A673 (cell line): Measurements from ENCODE around the gene ADRA1B. TPM values are rescaled to one million over a fixed set of nuclear protein-coding genes. Genes with fewer than 3 reads are reported as not detected.

Experiments used
- BruUV-seq: library from RNA; stranded (reverse); fragments of 400-500 nt; replicated peaks from 2 replicates; lab custom pipeline; 2021; lab: Mats Ljungman, UMichigan
- CTCF ChIA-PET: fragments of 300-600 bp; sonication (Branson Sonifier 250); formaldehyde crosslinking; loops from one replicate; lab custom pipeline; 2022; ENCODE audit warnings: antibody characterized with exemption; lab: Charles Lee
- POLR2A ChIA-PET: fragments of 300-600 bp; sonication (Branson Sonifier 250); formaldehyde crosslinking; loops from one replicate; lab custom pipeline; 2022; ENCODE audit warnings: antibody characterized with exemption; ENCODE audit not compliant: low non-redundant PET; lab: Charles Lee
- DNase-seq: peaks from one replicate; pipeline ENCODE4 v3.0.0-alpha.2; 2015; ENCODE audit warnings: low spot score
- H3K27ac ChIP-seq: fragments of 200-600 bp; sonication (generic); 2 replicates; pipeline ENCODE4 v1.5.1; 2016; ENCODE audit warnings: mixed run types, low read depth, mild to moderate bottlenecking, mixed read lengths, antibody characterized with exemption, low read length; ENCODE audit not compliant: poor library complexity, severe bottlenecking
- H3K27me3 ChIP-seq: fragments of 200-600 bp; sonication (generic); replicated peaks from 2 replicates; pipeline ENCODE4 v1.6.1; 2017; ENCODE audit warnings: mixed run types, low read depth, mild to moderate bottlenecking, mixed read lengths, antibody characterized with exemption, low read length; ENCODE audit not compliant: insufficient read depth, poor library complexity
- H3K36me3 ChIP-seq: fragments of 200-600 bp; sonication (generic); 2 replicates; pipeline ENCODE4 v1.6.1; 2016; ENCODE audit warnings: mixed run types, mild to moderate bottlenecking, mixed read lengths, antibody characterized with exemption, low read length; ENCODE audit not compliant: insufficient read depth, poor library complexity, severe bottlenecking
- H3K4me1 ChIP-seq: fragments of 200-600 bp; sonication (generic); 2 replicates; pipeline ENCODE4 v1.6.1; 2017; ENCODE audit warnings: mixed run types, mild to moderate bottlenecking, mixed read lengths, antibody characterized with exemption, low read length; ENCODE audit not compliant: insufficient read depth, poor library complexity, severe bottlenecking
- H3K4me3 ChIP-seq: fragments of 200-600 bp; sonication (generic); 2 replicates; pipeline ENCODE4 v1.5.1; 2016; ENCODE audit warnings: low read depth, mixed run types, mild to moderate bottlenecking, mixed read lengths, low read length; ENCODE audit not compliant: poor library complexity, severe bottlenecking
- H3K9me3 ChIP-seq: fragments of 200-600 bp; sonication (generic); 2 replicates; pipeline ENCODE4 v1.6.1; 2016; ENCODE audit warnings: mixed run types, low read depth, mild to moderate bottlenecking, mixed read lengths, antibody characterized with exemption, low read length; ENCODE audit not compliant: poor library complexity, severe bottlenecking
- CTCF ChIP-seq: fragments of 300-800, 200-600 bp; sonication (generic); conservative IDR thresholded peaks from 2 replicates; pipeline ENCODE4 v1.5.1; 2017; ENCODE audit warnings: low read depth, mild to moderate bottlenecking, antibody characterized with exemption, low read length, moderate library complexity, mixed read lengths
- EZH2 ChIP-seq: fragments of 200-600 bp; sonication (generic); IDR thresholded peaks from 2 replicates; pipeline ENCODE4 v1.6.1; 2017; ENCODE audit warnings: borderline replicate concordance, low read depth, mild to moderate bottlenecking, mixed read lengths, antibody characterized with exemption, low read length; ENCODE audit not compliant: poor library complexity, severe bottlenecking
- intact Hi-C: fragments of 100-400 bp; cut with micrococcal nuclease; formaldehyde crosslinking; loops from one replicate; pipeline ENCODE4 v1.10.0; 2022; ENCODE audit not compliant: unreplicated experiment
- total RNA-seq: library from RNA; stranded (reverse); gene quantifications from 2 replicates; pipeline ENCODE4 v1.2.3, GENCODE V29; 2021

ADRA1B gene
- total RNA-seq, 1 experiment from 2014 or later = not detected

DNA sequence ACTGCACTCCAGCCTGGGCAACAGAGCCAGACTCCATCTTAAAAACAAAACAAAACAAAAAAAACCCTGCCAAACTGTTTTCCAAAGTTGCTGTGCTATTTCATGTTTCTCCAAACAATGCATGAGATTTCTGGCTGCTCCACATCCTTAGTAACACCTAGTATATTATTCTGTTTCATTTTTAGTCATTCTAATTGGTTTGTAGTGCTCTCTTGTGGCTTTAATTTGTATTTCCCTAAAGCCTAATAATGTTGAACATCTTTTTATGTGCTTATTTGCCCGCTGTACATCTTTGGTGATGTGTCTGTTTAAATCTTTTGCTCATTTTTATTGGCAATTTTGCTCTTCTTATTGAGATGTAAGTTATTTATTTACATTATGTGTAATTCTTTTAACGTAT, 74.2 kb downstream of the ADRA1B start:
- no TSS peak for BruUV-seq
- Histone ChIP-seq H3K4me3 (no peak overlapping the region), H3K9me3 (no peaks in the 10 kb centered on the region), H3K4me1 (no peaks in the 10 kb centered on the region), H3K36me3 (no peaks in the 10 kb centered on the region), H3K27me3 (peaks cover 24% of the 10 kb centered on the region), H3K27ac (no peak overlapping the region)
- intact Hi-C loops = loop anchor here (10.0 kb wide), 1 partner anchor 476 kb away; no protein-coding TSS in a partner anchor
- ChIA-PET POLR2A (no interaction called here), CTCF (no interaction called here)
- no peak for TF ChIP-seq EZH2
- no peak for TF ChIP-seq CTCF
- DNase-seq = no peak

DNA sequence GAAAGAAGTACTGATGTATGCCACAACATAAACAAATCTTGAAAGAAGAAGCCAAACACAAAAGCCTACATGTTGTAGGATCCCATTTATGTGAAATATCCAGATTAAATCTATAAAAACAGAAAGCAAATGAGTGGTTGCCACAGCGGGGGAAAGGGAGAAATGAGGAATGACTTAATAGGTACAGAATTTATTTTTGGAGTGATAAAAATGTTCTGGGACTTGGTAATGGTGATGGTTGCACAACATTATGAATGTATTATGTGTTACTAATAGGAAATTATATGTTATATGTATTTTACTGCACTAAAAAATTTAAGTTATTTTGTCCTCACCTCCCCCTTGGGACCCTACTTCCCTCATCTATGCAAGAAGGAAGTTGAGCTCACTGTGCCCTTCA, 76.3 kb downstream of the ADRA1B start:
- BruUV-seq = no TSS peak
- TF ChIP-seq CTCF (no peak), EZH2 (no peak)
- Histone ChIP-seq H3K4me3 (no peak overlapping the region), H3K27ac (no peak overlapping the region), H3K27me3 (peaks cover 4% of the 10 kb centered on the region), H3K9me3 (no peaks in the 10 kb centered on the region), H3K4me1 (no peaks in the 10 kb centered on the region), H3K36me3 (no peaks in the 10 kb centered on the region)
- intact Hi-C loops = loop anchor here (10.0 kb wide), 1 partner anchor 478 kb away; no protein-coding TSS in a partner anchor
- no peak for DNase-seq
- ChIA-PET POLR2A (no interaction called here), CTCF (no interaction called here)

DNA sequence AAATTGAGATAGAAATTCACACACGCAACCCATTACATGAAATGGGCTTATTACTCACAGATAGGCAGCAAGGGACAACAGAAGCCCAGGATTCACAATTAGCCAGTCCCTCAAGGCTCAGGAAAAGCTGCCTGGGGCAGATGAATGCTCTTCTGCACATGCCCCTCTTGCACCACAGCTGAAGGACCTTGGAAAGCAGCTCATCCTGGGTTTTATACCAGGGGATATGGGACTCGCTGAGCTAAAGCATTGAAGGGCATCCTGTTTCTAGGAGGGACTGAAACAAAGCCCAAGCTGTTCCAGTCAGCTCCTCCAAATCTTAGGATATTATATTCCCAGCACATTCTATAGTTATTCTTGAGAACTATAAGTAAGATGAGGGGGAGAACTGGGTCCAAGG, 76.9 kb downstream of the ADRA1B start:
- no peaks in the 10 kb centered on the region for H3K27me3 ChIP-seq
- intact Hi-C loops = loop anchor here (10.0 kb wide), 1 partner anchor 478 kb away; no protein-coding TSS in a partner anchor
- no peak for DNase-seq
- ChIA-PET CTCF (no interaction called here), POLR2A (no interaction called here)
- TF ChIP-seq EZH2 (no peak), CTCF (no peak)
- BruUV-seq = no TSS peak
- no peaks in the 10 kb centered on the region for H3K4me1 ChIP-seq
- H3K9me3 ChIP-seq = no peaks in the 10 kb centered on the region
- no peak overlapping the region for H3K4me3 ChIP-seq
- H3K36me3 ChIP-seq = no peaks in the 10 kb centered on the region
- H3K27ac ChIP-seq = no peak overlapping the region
